Activated CD4-positive, alpha-beta T cell treated with anti-CD3 and anti-CD28 coated beads for 48 hours (primary cell): ENCODE measurements around the gene NRN1.
"Not testable (repeated sequence)": the region's sequence is repeated elsewhere in the genome, so short reads cannot be mapped to it uniquely, and the experiment has no call there.

Source experiments
- DNase-seq: peaks from one replicate; pipeline ENCODE4 v3.0.0-alpha.2; 2020

Gene NRN1

DNA sequence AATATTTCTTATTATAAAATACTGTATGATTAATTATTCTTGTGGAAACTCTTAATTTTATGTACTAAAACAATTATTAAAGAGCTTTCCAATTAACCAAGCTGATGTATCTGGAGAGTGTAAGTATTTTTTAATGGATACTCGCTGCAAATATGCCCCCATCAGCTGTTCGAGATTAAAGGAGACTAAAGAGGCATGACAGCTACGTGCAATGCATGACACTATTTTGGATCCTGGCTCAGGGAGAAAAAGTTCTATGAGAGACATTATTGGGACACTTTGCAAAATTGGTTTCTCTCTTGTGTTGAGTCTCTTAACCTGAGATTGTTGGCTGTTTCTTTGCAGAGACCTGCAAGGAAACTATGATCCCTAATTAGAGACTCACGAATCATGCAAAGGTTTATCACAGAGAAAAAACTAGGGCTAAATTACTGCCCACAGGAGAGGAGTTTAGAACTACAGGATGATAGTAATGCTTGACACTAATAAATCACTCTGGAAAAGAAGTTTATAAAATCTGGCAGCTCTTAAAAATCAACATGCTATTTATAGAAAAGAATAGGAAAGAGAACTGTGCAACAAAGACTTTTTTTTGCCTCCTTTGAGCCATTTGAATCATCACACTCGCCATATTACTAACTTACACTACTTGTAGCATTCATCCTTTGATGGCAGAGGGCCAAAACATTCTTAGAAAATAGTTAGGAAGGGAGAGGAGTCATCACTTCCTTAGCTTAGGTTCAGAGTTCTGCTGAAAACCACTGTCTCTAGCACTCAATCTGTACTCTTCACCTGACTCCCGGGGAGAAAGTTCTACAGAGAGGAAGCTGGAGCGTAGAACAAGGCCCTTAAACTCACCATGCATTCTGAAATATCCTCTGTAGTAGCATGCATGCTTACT lies 25.3 kb downstream of the NRN1 start:
- no peak for DNase-seq

DNA sequence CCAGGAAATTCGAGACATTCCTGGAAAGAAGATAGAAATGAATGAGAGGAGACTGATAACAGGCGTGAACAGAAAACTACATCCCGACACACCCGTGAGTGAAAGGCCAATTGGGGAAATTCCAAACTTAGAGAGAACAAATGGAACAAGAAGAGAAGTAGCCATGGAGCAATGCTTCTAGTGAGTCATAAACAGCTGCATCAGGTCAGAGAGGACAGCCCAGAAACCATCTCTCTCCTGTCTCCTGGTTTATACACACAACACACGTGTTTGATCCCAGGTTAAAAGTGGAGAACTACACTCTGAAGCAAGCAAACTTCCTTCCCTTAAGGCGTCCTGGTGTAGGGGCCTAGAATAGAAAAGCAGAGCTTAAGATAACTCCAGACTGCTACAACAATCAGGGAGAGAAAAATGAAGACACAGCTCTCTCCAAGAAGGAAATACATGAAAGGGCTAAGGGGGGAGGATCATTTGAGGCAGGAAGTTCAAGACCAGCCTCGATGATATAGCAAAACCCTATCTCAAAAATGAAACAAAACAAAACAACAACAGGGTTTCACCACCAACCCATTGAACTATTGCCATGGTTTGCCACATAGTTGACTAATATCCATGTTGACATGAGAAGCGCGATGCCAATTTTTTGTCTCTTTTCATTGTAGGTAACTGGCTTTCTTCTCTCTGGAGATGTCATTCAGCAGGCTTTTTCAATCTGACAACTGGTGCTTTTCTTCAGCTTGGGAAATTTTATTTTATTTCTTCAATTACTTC lies 26.9 kb downstream of the NRN1 start:
- no peak for DNase-seq

DNA sequence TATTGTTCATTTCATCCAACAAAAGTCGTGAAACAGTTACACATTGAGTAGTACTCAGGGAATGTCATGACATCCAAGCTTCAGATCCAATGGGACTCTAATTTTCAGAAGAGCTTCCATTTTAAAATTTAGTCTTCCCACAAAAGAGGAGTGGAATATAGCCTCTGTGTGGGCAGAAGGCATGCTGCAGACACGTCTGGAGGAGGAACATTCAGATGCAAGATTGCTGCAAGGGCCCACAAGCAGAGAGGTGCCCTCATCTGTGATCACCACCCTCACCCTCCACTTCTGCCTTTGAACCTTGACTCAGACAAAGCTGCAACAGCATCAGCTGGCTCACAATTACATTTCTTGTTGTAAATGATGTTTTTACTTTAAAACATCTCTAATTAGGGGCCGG lies 29.9 kb downstream of the NRN1 start:
- no peak for DNase-seq

DNA sequence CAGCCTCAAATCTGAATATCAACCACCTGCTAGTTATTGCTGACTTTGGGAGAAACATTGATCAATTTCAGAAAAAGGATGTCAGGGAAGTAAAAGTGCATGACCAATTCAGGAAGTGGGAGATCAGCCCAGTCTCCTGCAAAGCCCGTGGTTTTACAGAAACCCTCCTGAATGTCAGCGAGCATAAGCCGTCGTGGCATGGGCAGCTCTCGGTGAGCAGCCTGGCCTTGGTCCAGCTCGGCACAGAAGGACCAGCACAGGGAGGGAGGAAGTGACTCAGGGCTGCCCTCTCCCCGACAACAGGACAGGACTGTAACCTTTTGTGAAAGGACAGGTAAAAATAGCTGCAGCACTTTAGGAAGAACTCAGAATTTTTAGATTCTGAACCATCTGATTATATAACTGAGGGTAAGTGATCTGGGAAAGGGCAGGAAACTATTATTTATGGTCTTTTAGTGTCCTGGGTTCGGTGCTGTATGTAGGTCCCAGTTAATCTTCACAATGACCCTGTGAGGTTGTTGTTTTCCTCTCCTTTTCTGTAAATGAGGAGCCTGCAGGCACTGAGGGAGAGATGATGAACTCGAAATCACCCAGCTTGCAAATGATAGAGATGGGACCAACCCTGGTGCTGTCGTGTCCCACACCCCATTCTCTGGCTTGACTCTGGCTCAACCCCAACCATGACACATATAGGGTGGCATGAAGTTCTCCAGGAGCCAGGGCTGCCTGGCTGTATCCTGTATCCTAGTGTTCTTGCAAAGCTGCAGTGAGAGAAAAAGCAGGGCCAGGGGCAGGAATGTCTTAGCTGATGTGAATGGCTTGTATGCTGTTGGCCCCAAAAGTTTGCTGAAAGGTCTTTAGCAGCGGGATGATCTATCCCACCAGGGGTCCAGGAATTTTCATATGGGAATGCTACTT lies 37.6 kb downstream of the NRN1 start:
- no peak for DNase-seq

DNA sequence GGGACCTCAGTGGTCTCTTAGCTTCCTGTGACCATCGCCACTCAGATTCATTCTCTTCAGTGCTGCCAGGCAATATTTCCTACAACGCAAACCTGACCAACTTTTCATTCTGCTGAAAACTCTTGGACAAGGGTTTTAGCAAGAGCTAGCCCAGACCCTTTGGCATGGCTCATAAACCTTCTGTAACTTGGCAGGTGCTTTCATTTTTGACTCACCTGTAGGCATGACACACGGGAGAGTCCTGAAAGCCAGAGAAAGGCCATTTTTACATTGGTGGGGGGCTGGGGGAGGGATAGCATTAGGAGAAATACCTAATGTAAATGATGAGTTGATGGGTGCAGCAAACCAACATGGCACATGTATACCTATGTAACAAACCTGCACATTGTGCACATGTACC lies 38.7 kb downstream of the NRN1 start:
- not testable (repeated sequence) for DNase-seq

DNA sequence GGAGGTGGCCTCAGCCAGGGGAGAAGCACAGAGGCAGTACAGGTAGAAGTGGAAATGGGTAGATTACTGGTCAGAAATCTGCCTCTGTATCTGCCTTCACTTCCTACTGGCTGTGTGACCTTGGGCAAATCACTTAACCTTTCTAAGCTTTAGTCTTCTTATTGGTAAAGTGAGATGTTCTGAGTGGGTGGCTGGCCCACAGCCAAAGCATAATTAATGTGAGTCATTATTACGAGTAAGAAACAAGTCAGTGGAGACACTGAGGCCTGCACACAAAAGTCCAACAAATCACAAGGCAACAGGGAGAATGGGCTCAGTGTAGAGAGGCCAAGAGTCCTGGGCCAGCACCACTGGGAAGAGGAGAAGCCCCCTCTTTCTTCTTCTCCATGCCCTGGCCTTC lies 39.1 kb downstream of the NRN1 start:
- DNase-seq, result no peak

DNA sequence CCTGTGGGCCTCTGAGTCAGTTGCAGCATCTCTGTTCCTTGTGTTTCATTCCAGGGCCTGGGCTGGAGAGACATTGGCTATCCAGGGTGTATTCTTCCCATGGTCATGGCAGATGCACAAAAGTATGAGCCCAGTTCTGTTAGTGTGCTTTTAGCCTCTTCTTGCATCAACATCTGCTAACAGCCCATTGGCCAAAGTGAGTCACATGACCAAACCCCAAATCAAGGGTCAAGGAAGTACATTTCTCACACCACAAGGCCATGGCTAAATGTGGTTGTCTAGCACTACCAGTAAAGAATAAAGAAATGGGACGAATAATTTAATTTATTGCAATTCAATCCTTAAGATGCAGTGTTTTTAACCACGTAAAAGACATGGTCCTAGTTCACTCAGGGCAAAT lies 43.9 kb downstream of the NRN1 start:
- DNase-seq, result no peak

DNA sequence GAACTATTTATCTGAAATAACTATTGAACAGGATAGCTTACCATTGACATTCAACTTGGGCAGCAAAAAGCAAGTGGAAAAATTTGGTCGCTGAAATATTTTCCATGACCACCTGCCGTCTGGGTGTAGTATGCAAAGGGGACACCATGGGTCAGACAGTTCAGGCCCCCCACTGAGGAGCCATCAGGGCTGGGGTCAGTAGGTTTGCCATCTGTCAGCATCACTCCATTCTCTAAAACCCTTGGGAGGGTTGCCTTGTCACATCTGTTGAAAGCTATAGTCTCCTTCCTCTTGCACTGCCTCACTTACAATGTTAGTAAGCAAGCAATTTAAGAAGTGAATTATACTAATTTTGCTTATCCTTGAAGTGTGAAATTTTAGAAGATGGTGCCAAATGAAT lies 44.9 kb downstream of the NRN1 start:
- DNase-seq, result no peak

DNA sequence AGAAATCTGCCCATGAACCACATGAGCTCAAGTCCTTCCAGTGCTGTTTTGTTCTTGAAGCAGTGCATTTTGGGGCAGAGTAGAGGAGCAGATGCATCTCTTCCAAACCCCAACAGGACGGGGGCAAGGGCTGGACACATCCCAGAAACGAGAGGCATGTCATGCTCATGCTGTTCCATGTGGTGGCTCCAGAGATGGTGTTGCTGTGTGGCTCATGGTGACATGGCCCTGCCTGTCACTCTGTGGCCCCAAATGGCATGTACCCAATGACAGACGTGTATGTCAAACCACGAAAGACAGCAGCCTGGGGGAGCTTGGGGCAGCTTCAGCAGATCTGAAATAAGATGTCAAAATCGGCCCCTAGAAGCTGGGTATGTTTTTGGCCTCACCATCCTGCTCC lies 46.3 kb downstream of the NRN1 start:
- no peak for DNase-seq

DNA sequence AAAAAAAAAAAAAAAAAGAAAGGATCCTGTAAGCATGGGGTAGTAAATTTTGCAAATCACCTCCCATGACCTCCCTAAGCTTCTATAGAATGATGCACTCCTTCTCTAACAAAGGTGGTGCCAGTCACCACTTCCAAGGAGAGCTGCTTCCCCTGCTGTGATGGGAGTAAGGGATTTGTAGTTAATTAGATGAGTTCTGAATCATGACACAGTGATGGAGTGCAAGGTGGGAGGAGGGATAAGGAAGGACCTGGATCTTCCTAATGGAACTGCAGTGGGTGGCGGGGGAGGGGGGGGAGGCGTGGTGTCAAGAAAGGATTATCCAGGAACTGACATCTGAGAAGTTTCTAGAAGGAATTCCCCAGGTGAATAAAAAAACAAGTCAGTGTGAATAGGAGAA lies 47.8 kb downstream of the NRN1 start:
- no peak for DNase-seq

DNA sequence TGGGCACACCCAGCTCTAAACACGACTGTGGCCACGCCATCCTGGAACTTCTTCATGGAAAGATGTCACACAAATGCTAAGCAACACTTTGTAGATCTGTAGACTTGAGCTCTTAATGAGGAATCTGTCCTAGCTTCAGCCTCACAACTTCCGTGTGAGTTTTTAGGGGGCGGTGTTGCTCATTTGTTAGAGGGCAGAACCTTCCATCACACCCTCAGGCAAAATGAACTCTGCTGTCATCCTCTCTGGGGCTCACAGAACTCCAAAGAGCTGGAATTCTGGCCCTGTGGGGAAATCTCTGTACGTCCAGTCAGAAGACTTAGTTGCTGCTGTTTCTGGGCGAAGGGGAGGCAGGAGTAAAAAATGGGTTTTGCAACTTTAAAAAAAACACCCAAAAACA lies 49.8 kb downstream of the NRN1 start:
- DNase-seq, result no peak

DNA sequence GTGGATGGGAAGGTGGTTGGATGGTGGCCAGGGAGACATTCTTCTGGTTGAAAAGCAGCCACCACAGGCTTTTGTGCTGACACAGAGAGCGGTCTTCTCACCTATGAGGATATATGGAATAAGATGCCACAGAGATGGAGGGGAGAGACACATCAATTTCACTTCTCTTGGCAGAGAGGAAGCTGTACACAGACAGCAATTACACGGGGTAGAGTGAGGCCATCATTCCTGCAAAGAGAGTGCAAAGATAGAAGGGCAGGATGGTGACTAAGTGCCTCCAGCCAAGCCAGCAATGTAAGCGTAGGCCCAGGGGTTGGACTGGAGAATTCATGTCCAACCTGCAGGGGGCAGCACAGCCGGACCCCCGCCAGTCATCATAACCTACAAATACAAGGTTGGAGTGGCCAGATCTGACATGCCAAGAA lies 56.4 kb downstream of the NRN1 start:
- DNase-seq, result peak; percentile 41
